Liver (tissue), 9 donors: ENCODE data around the gene ITGA4. TPM values are rescaled to one million over a fixed set of nuclear protein-coding genes. Genes with fewer than 3 reads are reported as not detected.

Experiments
- DNase-seq: peaks from one replicate; pipeline ENCODE4 v3.0.0-alpha.2; 2017; ENCODE audit warnings: low spot score
- H3K27ac ChIP-seq, 2 donors: one replicate each; pipeline ENCODE4 v1.7.0; 2013; ENCODE audit warnings: inconsistent platforms in 2 of 2, low read length in 2 of 2, control low read depth in 1 of 2, low read depth in 1 of 2, mild to moderate bottlenecking in 1 of 2
- H3K27me3 ChIP-seq, 4 donors: one replicate each; pipeline versions ENCODE4 v1.6.1 to v1.7.0; 2013; ENCODE audit warnings: low read length in 3 of 4, inconsistent platforms in 1 of 4, mild to moderate bottlenecking in 1 of 4, moderate library complexity in 1 of 4; ENCODE audit not compliant: control insufficient read depth in 4 of 4, insufficient read depth in 4 of 4
- H3K36me3 ChIP-seq, 4 donors: one replicate each; pipeline versions ENCODE4 v1.6.1 to v1.7.0; 2013; ENCODE audit warnings: low read length in 3 of 4, mild to moderate bottlenecking in 3 of 4, low read depth in 1 of 4, moderate library complexity in 1 of 4; ENCODE audit not compliant: control insufficient read depth in 4 of 4, insufficient read depth in 3 of 4
- H3K4me1 ChIP-seq, 4 donors: one replicate each; pipeline versions ENCODE4 v1.6.1 to v1.7.0; 2013; ENCODE audit warnings: low read length in 3 of 4, mild to moderate bottlenecking in 3 of 4, moderate library complexity in 1 of 4; ENCODE audit not compliant: control insufficient read depth in 4 of 4, insufficient read depth in 4 of 4
- H3K4me3 ChIP-seq, 3 donors: one replicate each; pipeline versions ENCODE4 v1.6.1 to v1.7.0; 2013; ENCODE audit warnings: low read length in 3 of 3, control low read depth in 1 of 3, low read depth in 1 of 3, mild to moderate bottlenecking in 1 of 3
- H3K9ac ChIP-seq, 2 donors: one replicate each; pipeline ENCODE4 v1.7.0; 2013; ENCODE audit warnings: low read length in 2 of 2, mild to moderate bottlenecking in 2 of 2, moderate library complexity in 2 of 2, control low read depth in 1 of 2, low read depth in 1 of 2
- H3K9me3 ChIP-seq, 4 donors: one replicate each; pipeline versions ENCODE4 v1.6.1 to v1.7.0; 2013; ENCODE audit warnings: low read length in 3 of 4; ENCODE audit not compliant: control insufficient read depth in 4 of 4
- EGR1 ChIP-seq, 2 donors: IDR thresholded peaks; 2 replicates each; pipeline ENCODE4 v1.6.1; 2016 to 2018; ENCODE audit warnings: antibody characterized with exemption in 2 of 2, low read depth in 2 of 2
- FOXA1 ChIP-seq: IDR thresholded peaks from 2 replicates; pipeline ENCODE4 v1.6.1; 2016; ENCODE audit warnings: antibody characterized with exemption
- FOXA2 ChIP-seq: IDR thresholded peaks from 2 replicates; pipeline ENCODE4 v1.6.1; 2016; ENCODE audit warnings: antibody characterized with exemption
- GABPA ChIP-seq, 2 donors: IDR thresholded peaks in 1 of 2; conservative IDR thresholded peaks in 1 of 2; 2 replicates each; pipeline ENCODE4 v1.6.1; 2016; ENCODE audit warnings: antibody characterized with exemption in 2 of 2, mild to moderate bottlenecking in 1 of 2, moderate library complexity in 1 of 2
- HNF4A ChIP-seq, 2 donors: conservative IDR thresholded peaks; 2 replicates each; pipeline ENCODE4 v1.6.1; 2016; ENCODE audit warnings: antibody characterized with exemption in 2 of 2, mild to moderate bottlenecking in 2 of 2
- HNF4G ChIP-seq: IDR thresholded peaks from 2 replicates; pipeline ENCODE4 v1.6.1; 2016; ENCODE audit warnings: antibody characterized with exemption
- JUND ChIP-seq, 2 donors: IDR thresholded peaks; 2 replicates each; pipeline ENCODE4 v1.6.1; 2016; ENCODE audit warnings: antibody characterized with exemption in 2 of 2
- NR2F2 ChIP-seq: IDR thresholded peaks from 2 replicates; pipeline ENCODE4 v1.6.1; 2016; ENCODE audit warnings: antibody characterized with exemption
- RAD21 ChIP-seq, 2 donors: IDR thresholded peaks; 2 replicates each; pipeline ENCODE4 v1.6.1; 2016; ENCODE audit warnings: antibody characterized with exemption in 2 of 2, mild to moderate bottlenecking in 2 of 2
- RXRA ChIP-seq, 2 donors: IDR thresholded peaks; 2 replicates each; pipeline ENCODE4 v1.6.1; 2017 to 2018; ENCODE audit warnings: antibody characterized with exemption in 2 of 2, mild to moderate bottlenecking in 1 of 2
- SP1 ChIP-seq: IDR thresholded peaks from 2 replicates; pipeline ENCODE4 v1.6.1; 2018; ENCODE audit warnings: antibody characterized with exemption, mild to moderate bottlenecking
- TAF1 ChIP-seq: conservative IDR thresholded peaks from 2 replicates; pipeline ENCODE4 v1.6.1; 2016; ENCODE audit warnings: antibody characterized with exemption, mild to moderate bottlenecking
- YY1 ChIP-seq: IDR thresholded peaks from 2 replicates; pipeline ENCODE4 v1.6.1; 2016; ENCODE audit warnings: antibody characterized with exemption, mild to moderate bottlenecking
- WGBS: extraction: QIAGEN DNeasy Blood & Tissue Kit; methylation state at CpG from one replicate; pipeline ENCODE4 v1.1.7; 2013; 5-methylcytosine and 5-hydroxymethylcytosine counted together
- polyA plus RNA-seq, 2 donors: library from polyadenylated mRNA; stranded (reverse) in 1 of 2; unstranded in 1 of 2; fragments of 200-250 nt in 1 of 2; fragments of >200 nt in 1 of 2; fragmentation: Nextera tagmentation in 1 of 2; extraction: Ambion mirVana in 1 of 2; gene quantifications; one replicate each; pipeline versions ENCODE4 v1.2.1 to v1.2.3, GENCODE V29; 2013 to 2015
- total RNA-seq, 2 donors: library from RNA; depleted of rRNA; stranded (reverse); fragments of >200 nt; gene quantifications; one replicate each; pipeline ENCODE4 v1.2.3, GENCODE V29; 2014
- TF ChIP-seq, protein P1 (sequence below): IDR thresholded peaks from 2 replicates; pipeline ENCODE4 v1.6.1; 2016; ENCODE audit warnings: antibody characterized with exemption, mild to moderate bottlenecking
- TF ChIP-seq, protein P2 (sequence below): IDR thresholded peaks from 2 replicates; pipeline ENCODE4 v1.6.1; 2016; ENCODE audit warnings: antibody characterized with exemption
- TF ChIP-seq, protein P3 (sequence below): fragments of 150-350 bp; IDR thresholded peaks from 2 replicates; pipeline ENCODE4 v1.5.1; 2017; ENCODE audit warnings: improper control_type of control experiment, low read depth, low read length; ENCODE audit not compliant: missing input control
- TF ChIP-seq, protein P4 (sequence below): IDR thresholded peaks from 2 replicates; pipeline ENCODE4 v1.6.1; 2016; ENCODE audit warnings: antibody characterized with exemption
- TF ChIP-seq, protein P5 (sequence below): IDR thresholded peaks from 2 replicates; pipeline ENCODE4 v1.6.1; 2016; ENCODE audit warnings: antibody characterized with exemption
- donor health status: healthy.
- donor health status: healthy.
- donor health status: healthy.
- donor health status: healthy.
- donor health status: healthy.

Gene ITGA4
- total and polyA plus RNA-seq, 4 donors, result 1.6 to 142 (median 4.1) TPM

DNA sequence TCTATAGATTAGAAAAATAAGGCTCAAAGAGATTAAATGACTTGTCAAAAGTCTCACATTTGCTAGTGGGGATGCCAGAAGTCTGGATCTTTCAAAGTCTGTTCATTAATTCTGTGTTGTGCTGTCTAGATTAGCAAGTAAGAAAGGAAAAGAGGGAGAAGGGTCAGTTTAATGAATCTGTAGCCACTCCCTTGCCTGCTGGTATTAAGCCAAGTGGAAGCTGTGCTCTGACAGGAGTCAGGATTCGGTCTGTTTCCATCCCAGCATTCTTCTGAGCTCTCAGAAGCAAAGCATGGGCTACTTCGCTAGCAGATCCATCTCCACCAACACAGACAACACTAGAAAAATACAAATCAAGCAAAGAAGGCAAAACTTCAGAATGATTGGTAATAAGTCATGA is 101.2 kb downstream of the ITGA4 start (continued):
- no peak for TF ChIP-seq RXRA (IDR thresholded peaks at IDR 0.05)

DNA sequence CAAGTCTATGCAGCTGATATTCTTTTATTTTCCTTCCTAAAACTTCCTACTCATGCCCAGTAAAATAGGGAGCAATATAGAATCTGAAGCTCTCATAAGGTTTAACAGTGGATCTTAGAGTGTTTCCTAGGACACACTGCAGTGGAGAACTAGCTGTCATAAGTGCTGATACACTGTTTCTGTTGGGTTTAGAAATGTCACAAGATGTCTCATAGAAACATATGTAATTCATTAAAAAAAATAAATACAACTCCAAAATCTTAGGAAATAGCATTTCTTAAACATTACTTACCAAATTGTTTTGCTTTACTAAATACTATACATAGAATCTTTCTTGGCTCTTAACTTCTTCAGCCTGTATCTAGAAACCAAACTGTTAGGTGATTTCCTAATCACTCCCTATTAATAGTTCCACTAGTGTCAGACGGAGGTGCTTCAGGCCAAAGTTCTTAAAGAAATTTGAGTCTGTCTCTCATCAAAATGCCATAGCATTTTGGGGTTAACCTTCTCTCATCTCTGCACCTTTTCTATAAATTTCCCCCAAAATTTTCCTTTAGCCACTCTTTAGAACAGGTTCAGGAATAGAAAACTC is 106.0 kb downstream of the ITGA4 start:
- no peaks in the 10 kb centered on the region for H3K27me3 ChIP-seq
- WGBS, result 72% methylated on average over 1 of the region's 1 CpG
- no peaks in the 10 kb centered on the region for H3K36me3 ChIP-seq
- no peaks in the 10 kb centered on the region for H3K4me1 ChIP-seq
- no peak overlapping the region for H3K4me3 ChIP-seq
- no peak overlapping the region for H3K27ac ChIP-seq
- no peaks in the 10 kb centered on the region for H3K9me3 ChIP-seq
- no peak for DNase-seq
- H3K9ac ChIP-seq, result no peak overlapping the region
- TF ChIP-seq JUND (IDR thresholded peaks at IDR 0.05), result no peak
- no peak for TF ChIP-seq SP1
- no peak for TF ChIP-seq EGR1 (IDR thresholded peaks at IDR 0.05; ENCODE audit: low read depth in 2 of 2)
- TF ChIP-seq, protein P1, sequence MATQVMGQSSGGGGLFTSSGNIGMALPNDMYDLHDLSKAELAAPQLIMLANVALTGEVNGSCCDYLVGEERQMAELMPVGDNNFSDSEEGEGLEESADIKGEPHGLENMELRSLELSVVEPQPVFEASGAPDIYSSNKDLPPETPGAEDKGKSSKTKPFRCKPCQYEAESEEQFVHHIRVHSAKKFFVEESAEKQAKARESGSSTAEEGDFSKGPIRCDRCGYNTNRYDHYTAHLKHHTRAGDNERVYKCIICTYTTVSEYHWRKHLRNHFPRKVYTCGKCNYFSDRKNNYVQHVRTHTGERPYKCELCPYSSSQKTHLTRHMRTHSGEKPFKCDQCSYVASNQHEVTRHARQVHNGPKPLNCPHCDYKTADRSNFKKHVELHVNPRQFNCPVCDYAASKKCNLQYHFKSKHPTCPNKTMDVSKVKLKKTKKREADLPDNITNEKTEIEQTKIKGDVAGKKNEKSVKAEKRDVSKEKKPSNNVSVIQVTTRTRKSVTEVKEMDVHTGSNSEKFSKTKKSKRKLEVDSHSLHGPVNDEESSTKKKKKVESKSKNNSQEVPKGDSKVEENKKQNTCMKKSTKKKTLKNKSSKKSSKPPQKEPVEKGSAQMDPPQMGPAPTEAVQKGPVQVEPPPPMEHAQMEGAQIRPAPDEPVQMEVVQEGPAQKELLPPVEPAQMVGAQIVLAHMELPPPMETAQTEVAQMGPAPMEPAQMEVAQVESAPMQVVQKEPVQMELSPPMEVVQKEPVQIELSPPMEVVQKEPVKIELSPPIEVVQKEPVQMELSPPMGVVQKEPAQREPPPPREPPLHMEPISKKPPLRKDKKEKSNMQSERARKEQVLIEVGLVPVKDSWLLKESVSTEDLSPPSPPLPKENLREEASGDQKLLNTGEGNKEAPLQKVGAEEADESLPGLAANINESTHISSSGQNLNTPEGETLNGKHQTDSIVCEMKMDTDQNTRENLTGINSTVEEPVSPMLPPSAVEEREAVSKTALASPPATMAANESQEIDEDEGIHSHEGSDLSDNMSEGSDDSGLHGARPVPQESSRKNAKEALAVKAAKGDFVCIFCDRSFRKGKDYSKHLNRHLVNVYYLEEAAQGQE, result no peak
- no peak for TF ChIP-seq YY1
- no peak for TF ChIP-seq HNF4A (conservative IDR thresholded peaks at IDR 0.05)
- TF ChIP-seq FOXA1, result no peak
- no peak for TF ChIP-seq FOXA2
- TF ChIP-seq, protein P2, sequence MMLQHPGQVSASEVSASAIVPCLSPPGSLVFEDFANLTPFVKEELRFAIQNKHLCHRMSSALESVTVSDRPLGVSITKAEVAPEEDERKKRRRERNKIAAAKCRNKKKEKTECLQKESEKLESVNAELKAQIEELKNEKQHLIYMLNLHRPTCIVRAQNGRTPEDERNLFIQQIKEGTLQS, result no peak
- TF ChIP-seq, protein P3, sequence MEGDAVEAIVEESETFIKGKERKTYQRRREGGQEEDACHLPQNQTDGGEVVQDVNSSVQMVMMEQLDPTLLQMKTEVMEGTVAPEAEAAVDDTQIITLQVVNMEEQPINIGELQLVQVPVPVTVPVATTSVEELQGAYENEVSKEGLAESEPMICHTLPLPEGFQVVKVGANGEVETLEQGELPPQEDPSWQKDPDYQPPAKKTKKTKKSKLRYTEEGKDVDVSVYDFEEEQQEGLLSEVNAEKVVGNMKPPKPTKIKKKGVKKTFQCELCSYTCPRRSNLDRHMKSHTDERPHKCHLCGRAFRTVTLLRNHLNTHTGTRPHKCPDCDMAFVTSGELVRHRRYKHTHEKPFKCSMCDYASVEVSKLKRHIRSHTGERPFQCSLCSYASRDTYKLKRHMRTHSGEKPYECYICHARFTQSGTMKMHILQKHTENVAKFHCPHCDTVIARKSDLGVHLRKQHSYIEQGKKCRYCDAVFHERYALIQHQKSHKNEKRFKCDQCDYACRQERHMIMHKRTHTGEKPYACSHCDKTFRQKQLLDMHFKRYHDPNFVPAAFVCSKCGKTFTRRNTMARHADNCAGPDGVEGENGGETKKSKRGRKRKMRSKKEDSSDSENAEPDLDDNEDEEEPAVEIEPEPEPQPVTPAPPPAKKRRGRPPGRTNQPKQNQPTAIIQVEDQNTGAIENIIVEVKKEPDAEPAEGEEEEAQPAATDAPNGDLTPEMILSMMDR, result no peak
- no peak for TF ChIP-seq NR2F2
- TF ChIP-seq TAF1, result no peak
- TF ChIP-seq, protein P4, sequence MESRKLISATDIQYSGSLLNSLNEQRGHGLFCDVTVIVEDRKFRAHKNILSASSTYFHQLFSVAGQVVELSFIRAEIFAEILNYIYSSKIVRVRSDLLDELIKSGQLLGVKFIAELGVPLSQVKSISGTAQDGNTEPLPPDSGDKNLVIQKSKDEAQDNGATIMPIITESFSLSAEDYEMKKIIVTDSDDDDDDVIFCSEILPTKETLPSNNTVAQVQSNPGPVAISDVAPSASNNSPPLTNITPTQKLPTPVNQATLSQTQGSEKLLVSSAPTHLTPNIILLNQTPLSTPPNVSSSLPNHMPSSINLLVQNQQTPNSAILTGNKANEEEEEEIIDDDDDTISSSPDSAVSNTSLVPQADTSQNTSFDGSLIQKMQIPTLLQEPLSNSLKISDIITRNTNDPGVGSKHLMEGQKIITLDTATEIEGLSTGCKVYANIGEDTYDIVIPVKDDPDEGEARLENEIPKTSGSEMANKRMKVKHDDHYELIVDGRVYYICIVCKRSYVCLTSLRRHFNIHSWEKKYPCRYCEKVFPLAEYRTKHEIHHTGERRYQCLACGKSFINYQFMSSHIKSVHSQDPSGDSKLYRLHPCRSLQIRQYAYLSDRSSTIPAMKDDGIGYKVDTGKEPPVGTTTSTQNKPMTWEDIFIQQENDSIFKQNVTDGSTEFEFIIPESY, result no peak
- TF ChIP-seq, protein P5, sequence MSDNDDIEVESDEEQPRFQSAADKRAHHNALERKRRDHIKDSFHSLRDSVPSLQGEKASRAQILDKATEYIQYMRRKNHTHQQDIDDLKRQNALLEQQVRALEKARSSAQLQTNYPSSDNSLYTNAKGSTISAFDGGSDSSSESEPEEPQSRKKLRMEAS, result no peak
- TF ChIP-seq RXRA (IDR thresholded peaks at IDR 0.05), result no peak
- TF ChIP-seq GABPA (IDR thresholded peaks at IDR 0.05 in 1 of 2, conservative IDR thresholded peaks at IDR 0.05 in 1 of 2), result no peak
- no peak for TF ChIP-seq HNF4G
- no peak for TF ChIP-seq RAD21 (IDR thresholded peaks at IDR 0.05)
